Heart left ventricle (tissue), 16 donors: Measurements from ENCODE around the gene FOXO1. TPM values are rescaled to one million over a fixed set of nuclear protein-coding genes. Genes with fewer than 3 reads are reported as not detected.

Source experiments
- ATAC-seq, 4 donors: fragments of 200-7000 bp; cut with Tn5 transposase; one replicate each; pipeline ENCODE4 v1.9.1; 2020 to 2022; ENCODE audit warnings: moderate library complexity in 4 of 4, mild to moderate bottlenecking in 3 of 4, moderate number of reproducible peaks in 1 of 4
- DNase-seq, 5 donors: peaks; one replicate each; pipeline ENCODE4 v3.0.0-alpha.2; 2020
- H3K27ac ChIP-seq, 12 donors: fragments of 200-600 bp; sonication (generic) in 4 of 12; one replicate each; pipeline versions ENCODE4 v1.5.0 to v1.8.0; 2016 to 2022; ENCODE audit warnings: mild to moderate bottlenecking in 2 of 12
- H3K27me3 ChIP-seq, 9 donors: fragments of 200-600 bp; sonication (generic) in 2 of 9; one replicate each; pipeline versions ENCODE4 v1.5.1 to v1.8.0; 2016 to 2022; ENCODE audit warnings: mild to moderate bottlenecking in 3 of 9
- H3K36me3 ChIP-seq, 9 donors: fragments of 200-600 bp; sonication (generic) in 2 of 9; one replicate each; pipeline versions ENCODE4 v1.5.0 to v1.8.0; 2018 to 2022; ENCODE audit warnings: mild to moderate bottlenecking in 2 of 9
- H3K4me1 ChIP-seq, 12 donors: fragments of 200-600 bp; sonication (generic) in 4 of 12; one replicate each; pipeline versions ENCODE4 v1.5.0 to v1.8.0; 2016 to 2022; ENCODE audit warnings: mild to moderate bottlenecking in 3 of 12
- H3K4me3 ChIP-seq, 12 donors: fragments of 200-600 bp; sonication (generic) in 4 of 12; one replicate each; pipeline versions ENCODE4 v1.5.0 to v1.8.0; 2017 to 2022; ENCODE audit warnings: mild to moderate bottlenecking in 9 of 12, moderate library complexity in 4 of 12
- H3K9me3 ChIP-seq, 12 donors: fragments of 200-600 bp; sonication (generic) in 4 of 12; one replicate each; pipeline versions ENCODE4 v1.5.0 to v1.8.0; 2016 to 2022; ENCODE audit warnings: mild to moderate bottlenecking in 1 of 12
- POLR2A ChIP-seq, 2 donors: fragments of 450-650 bp; IDR thresholded peaks; one replicate each; pipeline ENCODE4 v1.6.1; 2017; ENCODE audit warnings: antibody characterized with exemption in 2 of 2, mild to moderate bottlenecking in 2 of 2, moderate library complexity in 2 of 2
- WGBS, 4 donors: extraction: QIAGEN DNeasy Blood & Tissue Kit in 2 of 4; methylation state at CpG; one replicate each; pipeline versions ENCODE4 v1.1.5 to v1.1.7; 2013 to 2018; 5-methylcytosine and 5-hydroxymethylcytosine counted together
- intact Hi-C, 10 donors: fragments of 100-400 bp; cut with DNase I; formaldehyde crosslinking; loops; one replicate each; pipeline versions ENCODE4 v1.11.1 to v1.14.2; 2022
- polyA plus RNA-seq, 2 donors: library from polyadenylated mRNA; stranded (reverse); fragments of 200-250 nt; gene quantifications; one replicate each; pipeline ENCODE4 v1.2.3, GENCODE V29; 2013
- total RNA-seq, 9 donors: library from RNA; depleted of rRNA in 2 of 9; stranded (reverse); fragments of >200 nt in 2 of 9; fragmentation: NEBNext Ultra II Directional in 3 of 9; extraction: Animal tissue kit (Norgen Biotek cat#: 25700) in 3 of 9; gene quantifications; one replicate each; pipeline versions ENCODE4 v1.1.0 to v1.2.4, GENCODE V29; 2016 to 2023
- TF ChIP-seq, protein P1 (sequence below), 12 donors: fragments of 200-600 bp; sonication (generic) in 4 of 12; IDR thresholded peaks; one replicate each; pipeline versions ENCODE4 v1.5.0 to v1.8.0; 2018 to 2022; ENCODE audit warnings: antibody characterized with exemption in 12 of 12, mild to moderate bottlenecking in 5 of 12
- donor health status: ischemic (EF 13 %, LVEDD 7.1; RV severe dilation, severe dysfunction).
- donor health status: healthy with polysubstance abuse.
- donor health status: DM: no; HTN: yes; CAD: no.
- donor health status: DM: no; HTN: no; CAD: no.
- donor health status: ischemic (EF 25% LVEDD 6.9; RV normal size, moderate dysfunction).
- donor health status: ischemic (EF 25% LVEDD 5.7; RV mildly dilated, moderate dysfunction).
- donor health status: healthy.
- donor health status: DM: yes; HTN: yes; CAD: no.
- donor health status: ischemic (EF 35%, LVEDD 5.7; RV mildly dilated, moderate dysfunction).
- donor health status: nonischemic (EF 11% LVEDD 7.7; RV severe dilation, severe dysfunction).
- donor health status: DM: yes; HTN: yes; CAD: no.
- donor health status: PGD.
- donor health status: ischemic (EF 29% LVEDD 5.4; RV normal size, mild dysfunction).
- donor health status: nonischemic (EF 23%, LVEDD 6.1; RV moderate dilation, normal function).

The FOXO1 gene
- total and polyA plus RNA-seq, 11 donors, result 2.6 to 26.8 (median 17.2) TPM

DNA sequence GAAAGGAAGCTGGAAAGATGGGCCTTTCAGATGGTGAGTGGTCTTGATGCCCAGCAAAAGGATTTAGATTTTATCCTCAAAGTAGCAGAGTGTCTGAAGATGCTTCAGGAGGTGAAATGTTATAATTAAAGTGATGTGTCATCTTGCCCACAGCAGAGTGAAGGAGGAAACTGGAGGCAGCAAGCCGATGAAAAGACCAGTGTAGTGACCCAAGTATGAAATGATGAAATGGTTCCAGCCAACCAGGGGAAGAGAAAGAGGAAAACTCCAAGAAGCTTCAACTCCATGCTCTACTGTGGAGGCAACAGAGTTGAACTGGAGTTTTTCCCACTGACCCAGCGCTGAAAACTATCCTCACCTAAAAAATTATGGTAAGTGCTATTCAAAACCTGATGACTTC is 66.7 kb downstream of the FOXO1 start:
- intact Hi-C loops, result no loop called here
- no peak overlapping the region for H3K4me3 ChIP-seq

DNA sequence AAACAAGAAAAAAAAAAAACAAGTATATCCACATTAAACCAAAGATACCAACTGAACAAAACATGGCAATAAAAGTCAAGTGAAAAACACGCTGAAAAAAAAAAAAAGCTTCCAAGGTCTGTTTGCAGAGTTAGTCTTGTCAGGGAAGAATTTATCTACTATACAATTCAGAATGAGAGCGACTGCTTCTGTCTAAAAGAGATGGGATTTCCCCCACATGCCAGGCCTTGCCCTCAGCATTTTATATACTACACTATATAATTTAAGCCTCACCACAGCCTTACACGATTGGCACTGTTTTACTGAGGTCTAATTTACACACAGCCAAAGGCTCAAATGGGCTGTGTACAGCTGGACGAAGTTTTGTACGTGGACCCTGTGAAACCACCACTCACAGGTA is 67.3 kb downstream of the FOXO1 start:
- DNase-seq (no peak), ATAC-seq (no peak)
- peak overlapping the region in 1 of 12 donors; percentile 64 for H3K27ac ChIP-seq
- no peaks in the 10 kb centered on the region for H3K36me3 ChIP-seq
- TF ChIP-seq POLR2A (IDR thresholded peaks at IDR 0.05), result no peak
- TF ChIP-seq, protein P1, sequence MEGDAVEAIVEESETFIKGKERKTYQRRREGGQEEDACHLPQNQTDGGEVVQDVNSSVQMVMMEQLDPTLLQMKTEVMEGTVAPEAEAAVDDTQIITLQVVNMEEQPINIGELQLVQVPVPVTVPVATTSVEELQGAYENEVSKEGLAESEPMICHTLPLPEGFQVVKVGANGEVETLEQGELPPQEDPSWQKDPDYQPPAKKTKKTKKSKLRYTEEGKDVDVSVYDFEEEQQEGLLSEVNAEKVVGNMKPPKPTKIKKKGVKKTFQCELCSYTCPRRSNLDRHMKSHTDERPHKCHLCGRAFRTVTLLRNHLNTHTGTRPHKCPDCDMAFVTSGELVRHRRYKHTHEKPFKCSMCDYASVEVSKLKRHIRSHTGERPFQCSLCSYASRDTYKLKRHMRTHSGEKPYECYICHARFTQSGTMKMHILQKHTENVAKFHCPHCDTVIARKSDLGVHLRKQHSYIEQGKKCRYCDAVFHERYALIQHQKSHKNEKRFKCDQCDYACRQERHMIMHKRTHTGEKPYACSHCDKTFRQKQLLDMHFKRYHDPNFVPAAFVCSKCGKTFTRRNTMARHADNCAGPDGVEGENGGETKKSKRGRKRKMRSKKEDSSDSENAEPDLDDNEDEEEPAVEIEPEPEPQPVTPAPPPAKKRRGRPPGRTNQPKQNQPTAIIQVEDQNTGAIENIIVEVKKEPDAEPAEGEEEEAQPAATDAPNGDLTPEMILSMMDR (IDR thresholded peaks at IDR 0.05), result no peak
- no peak overlapping the region for H3K4me3 ChIP-seq
- H3K9me3 ChIP-seq, result no peaks in the 10 kb centered on the region
- intact Hi-C loops, result no loop called here
- H3K4me1 ChIP-seq, result peaks cover 5 to 61% (median 34%) of the 10 kb centered on the region in 12 donors
- 88 to 94% (median 92%) methylated on average over 5 of the region's 5 CpGs for WGBS, 4 donors
- no peaks in the 10 kb centered on the region for H3K27me3 ChIP-seq

More for the DNA sequence above, 66.7 kb downstream of the FOXO1 start:
- no peak for DNase-seq
- TF ChIP-seq POLR2A (IDR thresholded peaks at IDR 0.05), result no peak
- TF ChIP-seq, protein P1 (IDR thresholded peaks at IDR 0.05), result no peak
- Histone ChIP-seq H3K4me1 (peaks cover 5 to 55% (median 33%) of the 10 kb centered on the region in 12 donors), H3K27me3 (no peaks in the 10 kb centered on the region), H3K27ac (peak overlapping the region in 1 of 12 donors; percentile 4), H3K9me3 (no peaks in the 10 kb centered on the region), H3K36me3 (no peaks in the 10 kb centered on the region)
- WGBS, 4 donors, result 40 to 91% (median 84%) methylated on average over 2 of the region's 2 CpGs
- peak in 1 of 4 donors; percentile 25 for ATAC-seq

DNA sequence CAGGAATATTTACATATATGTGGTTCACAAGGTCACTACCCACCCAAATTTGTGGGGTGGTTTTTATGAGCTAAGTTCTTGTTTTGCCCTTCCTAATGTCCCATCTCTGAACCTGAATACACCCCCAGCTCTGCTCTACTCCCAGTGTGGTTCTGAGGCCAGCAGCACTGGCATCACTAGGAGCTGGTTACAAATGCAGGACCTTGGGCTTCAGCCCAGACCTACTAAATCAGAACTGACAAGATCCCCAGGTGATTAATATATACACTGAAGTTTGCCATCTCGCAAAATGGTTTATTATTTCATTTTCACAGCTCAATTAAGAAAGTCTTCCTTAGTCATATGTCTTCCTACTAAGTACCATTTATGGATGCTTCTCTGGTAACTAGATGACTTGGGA is 67.9 kb downstream of the FOXO1 start:
- no peak for DNase-seq
- Histone ChIP-seq H3K36me3 (no peaks in the 10 kb centered on the region), H3K9me3 (no peaks in the 10 kb centered on the region), H3K4me1 (peaks cover 5 to 61% (median 33%) of the 10 kb centered on the region in 12 donors), H3K4me3 (no peak overlapping the region), H3K27me3 (no peaks in the 10 kb centered on the region), H3K27ac (peak overlapping the region in 1 of 12 donors; percentile 64)
- 46 to 74% (median 67%) methylated on average over 1 of the region's 1 CpG for WGBS, 4 donors
- no peak for TF ChIP-seq POLR2A (IDR thresholded peaks at IDR 0.05)
- TF ChIP-seq, protein P1 (IDR thresholded peaks at IDR 0.05), result no peak
- intact Hi-C loops, result no loop called here
- ATAC-seq, result peak in 3 of 4 donors; percentile 41 to 60 (median 58)

DNA sequence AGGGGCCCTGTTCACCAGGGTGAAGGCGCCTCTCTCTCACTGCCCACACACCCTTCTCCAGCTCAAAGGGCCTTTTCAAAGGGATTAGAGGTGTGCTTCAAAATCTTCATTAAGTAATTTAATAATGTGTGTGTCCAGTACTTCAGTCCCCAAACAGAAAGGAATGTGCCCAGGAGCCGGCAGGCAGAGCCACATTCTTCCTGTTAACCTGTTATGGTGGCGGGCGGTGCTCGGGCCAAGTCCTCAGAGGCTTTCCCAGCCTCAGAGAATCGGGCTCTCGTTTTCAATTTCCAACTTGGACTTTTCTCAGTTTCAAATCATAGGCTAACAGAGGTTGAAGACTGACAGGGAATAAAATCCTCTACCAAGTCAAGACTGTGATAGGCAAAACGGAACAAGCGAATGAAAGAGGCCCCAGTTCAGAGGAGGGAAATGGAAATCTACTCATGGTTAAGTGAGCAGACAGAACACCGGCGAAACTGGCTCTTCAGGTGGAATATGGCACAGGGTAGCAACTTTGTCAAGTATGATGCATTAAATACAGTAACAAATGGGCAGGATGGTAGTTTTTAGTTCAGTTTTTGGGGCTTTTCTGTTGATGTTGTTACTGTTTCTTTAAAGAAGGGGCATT is 68.6 kb downstream of the FOXO1 start:
- Histone ChIP-seq H3K36me3 (no peaks in the 10 kb centered on the region), H3K4me1 (peaks cover 5 to 67% (median 37%) of the 10 kb centered on the region in 12 donors), H3K4me3 (peak overlapping the region in 3 of 12 donors; percentile 6 to 13 (median 8)), H3K27me3 (no peaks in the 10 kb centered on the region), H3K9me3 (no peaks in the 10 kb centered on the region), H3K27ac (peak overlapping the region in 9 of 12 donors; percentile 31 to 64 (median 46))
- ATAC-seq (peak; percentile 7 to 69 (median 58)), DNase-seq (peak in 1 of 5 donors; percentile 47)
- TF ChIP-seq POLR2A (IDR thresholded peaks at IDR 0.05), result no peak
- TF ChIP-seq, protein P1 (IDR thresholded peaks at IDR 0.05), result no peak
- intact Hi-C loops, result no loop called here
- WGBS, 4 donors, result 49 to 61% (median 52%) methylated on average over 11 of the region's 11 CpGs
